Spleen (tissue), 7 donors: ENCODE measurements around the gene TMOD2.

Source experiments
- CTCF ChIP-seq, 11 experiments: fragments of 200-600 bp in 7 of 11; fragments of 450-650 bp in 4 of 11; sonication (generic) in 4 of 11; IDR thresholded peaks in 8 of 11; conservative IDR thresholded peaks in 3 of 11; 1 replicate in 7 of 11; 2 replicates in 4 of 11; pipeline versions ENCODE4 v1.4.0 to v1.8.0; 2016 to 2021; ENCODE audit warnings: antibody characterized with exemption in 11 of 11, inconsistent platforms in 4 of 11, mild to moderate bottlenecking in 1 of 11
- POLR2AphosphoS5 ChIP-seq, 3 donors: sonication (generic); formaldehyde crosslinking; IDR thresholded peaks; one replicate each; pipeline ENCODE4 v1.5.1; 2017; ENCODE audit warnings: antibody characterized with exemption in 3 of 3
- donor health status: DM: no; HTN: no; CAD: no; lungs with moderate emphysema.
- donor health status: DM: no; HTN: no; CAD: no.
- donor health status: DM: no; HTN: no; CAD: no.

GRCh38 chr15:51796847-51797401 lies 45.5 kb downstream of the TMOD2 start:
- TF ChIP-seq CTCF (IDR thresholded peaks at IDR 0.05 in 8 of 11, conservative IDR thresholded peaks at IDR 0.05 in 3 of 11), result no peak
- TF ChIP-seq POLR2AphosphoS5 (IDR thresholded peaks at IDR 0.05), result no peak
